ENCODE results near the gene NOL9. TPM values are rescaled to one million over a fixed set of nuclear protein-coding genes. Genes with fewer than 3 reads are reported as not detected.
"Not testable (repeated sequence)": the region's sequence is repeated elsewhere in the genome, so short reads cannot be mapped to it uniquely, and the experiment has no call there.

Gene NOL9
- total RNA-seq, 6 experiments from 2014 or later: 8.9 to 13.1 (median 10.7) TPM

DNA sequence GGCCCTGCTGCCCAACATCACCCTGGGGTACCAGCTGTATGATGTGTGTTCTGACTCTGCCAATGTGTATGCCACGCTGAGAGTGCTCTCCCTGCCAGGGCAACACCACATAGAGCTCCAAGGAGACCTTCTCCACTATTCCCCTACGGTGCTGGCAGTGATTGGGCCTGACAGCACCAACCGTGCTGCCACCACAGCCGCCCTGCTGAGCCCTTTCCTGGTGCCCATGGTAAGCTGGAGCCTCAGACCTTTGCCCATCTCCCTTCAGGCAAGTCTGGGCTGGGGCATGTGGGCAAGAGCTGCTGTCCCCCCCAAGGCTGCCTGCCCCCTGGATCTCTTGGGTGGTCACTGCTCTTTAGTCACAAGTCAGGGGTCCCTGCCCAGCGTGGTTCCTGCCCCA lies 16.7 kb upstream of the NOL9 start:
- no peak for TF ChIP-seq POLR2A (IDR thresholded peaks at IDR 0.05)
- TF ChIP-seq CTCF (IDR thresholded peaks at IDR 0.05): no peak
- no peak for DNase-seq
- intact Hi-C loops (cut with DNase I): no loop called here
- ATAC-seq: no peak
- Histone ChIP-seq H3K36me3 (no peaks in the 10 kb centered on the region), H3K27me3 (no peaks in the 10 kb centered on the region), H3K4me3 (no peak overlapping the region), H3K4me1 (no peaks in the 10 kb centered on the region), H3K9me3 (no peaks in the 10 kb centered on the region), H3K27ac (no peak overlapping the region)
- WGBS (ENCODE audit: insufficient coverage, low coverage, low lambda C conversion rate, missing lambda C conversion rate): 0% methylated on average over 1 of the region's 5 CpGs

- Histone ChIP-seq H3K4me3 (no peak overlapping the region), H3K4me1 (no peaks in the 10 kb centered on the region), H3K9me3 (no peaks in the 10 kb centered on the region), H3K27me3 (no peaks in the 10 kb centered on the region), H3K27ac (no peak overlapping the region), H3K36me3 (no peaks in the 10 kb centered on the region)
- TF ChIP-seq CTCF (IDR thresholded peaks at IDR 0.05): no peak
- no peak for TF ChIP-seq POLR2A (IDR thresholded peaks at IDR 0.05)
- DNase-seq (no peak), ATAC-seq (no peak)
- intact Hi-C loops (cut with DNase I): no loop called here
- WGBS (ENCODE audit: insufficient coverage, low coverage, low lambda C conversion rate, missing lambda C conversion rate): 63% methylated on average over 1 of the region's 3 CpGs
These were observed 15.8 kb upstream of the NOL9 start for GRCh38 chr1:6570100-6570499.

- no peaks in the 10 kb centered on the region for H3K27me3 ChIP-seq
- no peak overlapping the region for H3K4me3 ChIP-seq
- WGBS (ENCODE audit: insufficient coverage, low coverage, low lambda C conversion rate, missing lambda C conversion rate): 84% methylated on average over 10 of the region's 11 CpGs
- TF ChIP-seq CTCF (IDR thresholded peaks at IDR 0.05) (no peak), POLR2A (IDR thresholded peaks at IDR 0.05) (no peak)
- no peak for ATAC-seq
- H3K27ac ChIP-seq: no peak overlapping the region
- intact Hi-C loops (cut with DNase I): no loop called here
- no peak for DNase-seq
- no peaks in the 10 kb centered on the region for H3K4me1 ChIP-seq
- no peaks in the 10 kb centered on the region for H3K36me3 ChIP-seq
- no peaks in the 10 kb centered on the region for H3K9me3 ChIP-seq
These were observed 14.7 kb upstream of the NOL9 start for GRCh38 chr1:6569033-6569432.

- TF ChIP-seq CTCF (IDR thresholded peaks at IDR 0.05) (no peak), POLR2A (IDR thresholded peaks at IDR 0.05) (no peak)
- 69% methylated on average over 9 of the region's 9 CpGs for WGBS (ENCODE audit: insufficient coverage, low coverage, low lambda C conversion rate, missing lambda C conversion rate)
- H3K36me3 ChIP-seq: no peaks in the 10 kb centered on the region
- H3K9me3 ChIP-seq: no peaks in the 10 kb centered on the region
- H3K4me1 ChIP-seq: no peaks in the 10 kb centered on the region
- H3K27me3 ChIP-seq: no peaks in the 10 kb centered on the region
- ATAC-seq: no peak
- H3K4me3 ChIP-seq: no peak overlapping the region
- intact Hi-C loops (cut with DNase I): no loop called here
- H3K27ac ChIP-seq: no peak overlapping the region
- no peak for DNase-seq
These were observed 6.0 kb upstream of the NOL9 start for GRCh38 chr1:6560267-6560666.

- H3K27me3 ChIP-seq; intact Hi-C loops (cut with DNase I): not testable (repeated sequence)
These were observed 4.8 kb upstream of the NOL9 start for GRCh38 chr1:6559161-6559560.

More at GRCh38 chr1:6559161-6559560, 4.8 kb upstream of the NOL9 start:
- ATAC-seq, H3K4me1 ChIP-seq, H3K36me3 ChIP-seq, H3K4me3 ChIP-seq, H3K27ac ChIP-seq, DNase-seq, H3K9me3 ChIP-seq: not testable (repeated sequence)
- 87% methylated on average over 11 of the region's 11 CpGs for WGBS (ENCODE audit: insufficient coverage, low coverage, low lambda C conversion rate, missing lambda C conversion rate)

Measured in right lobe of liver (tissue), 6 donors.